ENCODE data around the gene BACH2.
"Not testable (repeated sequence)": the region's sequence is repeated elsewhere in the genome, so short reads cannot be mapped to it uniquely, and the experiment has no call there.

Gene BACH2

GRCh38 chr6:90286884-90287488, 9.7 kb downstream of the BACH2 start:
- H3K36me3 ChIP-seq (ENCODE audit: control insufficient read depth, insufficient read depth, low read length) = no peaks in the 10 kb centered on the region
- no peaks in the 10 kb centered on the region for H3K4me1 ChIP-seq (ENCODE audit: control insufficient read depth, insufficient read depth, low read length)
- H3K9ac ChIP-seq (ENCODE audit: low read length) = no peak overlapping the region
- no peaks in the 10 kb centered on the region for H3K27me3 ChIP-seq (ENCODE audit: control insufficient read depth, insufficient read depth, low read length)
- H3K4me3 ChIP-seq (ENCODE audit: low read length) = no peak overlapping the region
- no peaks in the 10 kb centered on the region for H3K9me3 ChIP-seq (ENCODE audit: control insufficient read depth, low read length)

- no peaks in the 10 kb centered on the region for H3K9me3 ChIP-seq (ENCODE audit: control insufficient read depth, low read length)
- no peak overlapping the region for H3K4me3 ChIP-seq (ENCODE audit: low read length)
- H3K27me3 ChIP-seq (ENCODE audit: control insufficient read depth, insufficient read depth, low read length) = no peaks in the 10 kb centered on the region
- H3K36me3 ChIP-seq (ENCODE audit: control insufficient read depth, insufficient read depth, low read length) = no peaks in the 10 kb centered on the region
- H3K4me1 ChIP-seq (ENCODE audit: control insufficient read depth, insufficient read depth, low read length) = no peaks in the 10 kb centered on the region
- H3K9ac ChIP-seq (ENCODE audit: low read length) = no peak overlapping the region
These were observed 10.8 kb downstream of the BACH2 start for GRCh38 chr6:90285611-90286381.

- H3K27me3 ChIP-seq (ENCODE audit: control insufficient read depth, insufficient read depth, low read length) = no peaks in the 10 kb centered on the region
- H3K36me3 ChIP-seq (ENCODE audit: control insufficient read depth, insufficient read depth, low read length) = no peaks in the 10 kb centered on the region
- H3K4me1 ChIP-seq (ENCODE audit: control insufficient read depth, insufficient read depth, low read length) = no peaks in the 10 kb centered on the region
- no peak overlapping the region for H3K9ac ChIP-seq (ENCODE audit: low read length)
- no peak overlapping the region for H3K4me3 ChIP-seq (ENCODE audit: low read length)
- H3K9me3 ChIP-seq (ENCODE audit: control insufficient read depth, low read length) = no peaks in the 10 kb centered on the region
These were observed 11.6 kb downstream of the BACH2 start for GRCh38 chr6:90285042-90285481.

- Histone ChIP-seq H3K9me3 (ENCODE audit: control insufficient read depth, low read length) (no peaks in the 10 kb centered on the region), H3K4me1 (ENCODE audit: control insufficient read depth, insufficient read depth, low read length) (no peaks in the 10 kb centered on the region), H3K4me3 (ENCODE audit: low read length) (no peak overlapping the region), H3K27me3 (ENCODE audit: control insufficient read depth, insufficient read depth, low read length) (no peaks in the 10 kb centered on the region), H3K36me3 (ENCODE audit: control insufficient read depth, insufficient read depth, low read length) (no peaks in the 10 kb centered on the region), H3K9ac (ENCODE audit: low read length) (no peak overlapping the region)
These were observed 12.2 kb downstream of the BACH2 start for GRCh38 chr6:90284236-90285041.

GRCh38 chr6:90282265-90282664, 14.4 kb downstream of the BACH2 start:
- H3K9me3 ChIP-seq (ENCODE audit: control insufficient read depth, low read length); H3K9ac ChIP-seq (ENCODE audit: low read length); H3K27me3 ChIP-seq (ENCODE audit: control insufficient read depth, insufficient read depth, low read length); H3K36me3 ChIP-seq (ENCODE audit: control insufficient read depth, insufficient read depth, low read length); H3K4me3 ChIP-seq (ENCODE audit: low read length); H3K4me1 ChIP-seq (ENCODE audit: control insufficient read depth, insufficient read depth, low read length): not testable (repeated sequence)

- H3K4me3 ChIP-seq (ENCODE audit: low read length) = no peak overlapping the region
- H3K4me1 ChIP-seq (ENCODE audit: control insufficient read depth, insufficient read depth, low read length) = no peaks in the 10 kb centered on the region
- H3K36me3 ChIP-seq (ENCODE audit: control insufficient read depth, insufficient read depth, low read length) = no peaks in the 10 kb centered on the region
- no peaks in the 10 kb centered on the region for H3K9me3 ChIP-seq (ENCODE audit: control insufficient read depth, low read length)
- H3K9ac ChIP-seq (ENCODE audit: low read length) = no peak overlapping the region
- H3K27me3 ChIP-seq (ENCODE audit: control insufficient read depth, insufficient read depth, low read length) = no peaks in the 10 kb centered on the region
These were observed 18.5 kb downstream of the BACH2 start for GRCh38 chr6:90278129-90278528.

GRCh38 chr6:90277302-90278011, 19.2 kb downstream of the BACH2 start:
- no peak overlapping the region for H3K4me3 ChIP-seq (ENCODE audit: low read length)

GRCh38 chr6:90274451-90275030, 22.1 kb downstream of the BACH2 start:
- Histone ChIP-seq H3K4me3 (ENCODE audit: low read length) (no peak overlapping the region), H3K9me3 (ENCODE audit: control insufficient read depth, low read length) (no peaks in the 10 kb centered on the region), H3K9ac (ENCODE audit: low read length) (no peak overlapping the region), H3K36me3 (ENCODE audit: control insufficient read depth, insufficient read depth, low read length) (no peaks in the 10 kb centered on the region), H3K4me1 (ENCODE audit: control insufficient read depth, insufficient read depth, low read length) (no peaks in the 10 kb centered on the region), H3K27me3 (ENCODE audit: control insufficient read depth, insufficient read depth, low read length) (no peaks in the 10 kb centered on the region)

More at GRCh38 chr6:90277302-90278011, 19.2 kb downstream of the BACH2 start:
- no peaks in the 10 kb centered on the region for H3K36me3 ChIP-seq (ENCODE audit: control insufficient read depth, insufficient read depth, low read length)
- no peak overlapping the region for H3K9ac ChIP-seq (ENCODE audit: low read length)
- no peaks in the 10 kb centered on the region for H3K27me3 ChIP-seq (ENCODE audit: control insufficient read depth, insufficient read depth, low read length)
- no peaks in the 10 kb centered on the region for H3K4me1 ChIP-seq (ENCODE audit: control insufficient read depth, insufficient read depth, low read length)
- H3K9me3 ChIP-seq (ENCODE audit: control insufficient read depth, low read length) = no peaks in the 10 kb centered on the region

- Histone ChIP-seq H3K4me3 (ENCODE audit: low read length) (no peak overlapping the region), H3K4me1 (ENCODE audit: control insufficient read depth, insufficient read depth, low read length) (no peaks in the 10 kb centered on the region), H3K9ac (ENCODE audit: low read length) (no peak overlapping the region), H3K27me3 (ENCODE audit: control insufficient read depth, insufficient read depth, low read length) (no peaks in the 10 kb centered on the region), H3K36me3 (ENCODE audit: control insufficient read depth, insufficient read depth, low read length) (no peaks in the 10 kb centered on the region), H3K9me3 (ENCODE audit: control insufficient read depth, low read length) (no peaks in the 10 kb centered on the region)
These were observed 22.8 kb downstream of the BACH2 start for GRCh38 chr6:90273863-90274262.

GRCh38 chr6:90272895-90273294, 23.7 kb downstream of the BACH2 start:
- Histone ChIP-seq H3K4me1 (ENCODE audit: control insufficient read depth, insufficient read depth, low read length) (no peaks in the 10 kb centered on the region), H3K9ac (ENCODE audit: low read length) (no peak overlapping the region), H3K9me3 (ENCODE audit: control insufficient read depth, low read length) (no peaks in the 10 kb centered on the region), H3K27me3 (ENCODE audit: control insufficient read depth, insufficient read depth, low read length) (no peaks in the 10 kb centered on the region), H3K36me3 (ENCODE audit: control insufficient read depth, insufficient read depth, low read length) (no peaks in the 10 kb centered on the region), H3K4me3 (ENCODE audit: low read length) (no peak overlapping the region)

GRCh38 chr6:90271831-90272230, 24.8 kb downstream of the BACH2 start:
- no peak overlapping the region for H3K9ac ChIP-seq (ENCODE audit: low read length)
- no peaks in the 10 kb centered on the region for H3K36me3 ChIP-seq (ENCODE audit: control insufficient read depth, insufficient read depth, low read length)
- H3K4me3 ChIP-seq (ENCODE audit: low read length) = no peak overlapping the region
- H3K4me1 ChIP-seq (ENCODE audit: control insufficient read depth, insufficient read depth, low read length) = no peaks in the 10 kb centered on the region
- no peaks in the 10 kb centered on the region for H3K27me3 ChIP-seq (ENCODE audit: control insufficient read depth, insufficient read depth, low read length)
- no peaks in the 10 kb centered on the region for H3K9me3 ChIP-seq (ENCODE audit: control insufficient read depth, low read length)
